ENCODE measurements around the gene STX1A.

Gene STX1A

DNA sequence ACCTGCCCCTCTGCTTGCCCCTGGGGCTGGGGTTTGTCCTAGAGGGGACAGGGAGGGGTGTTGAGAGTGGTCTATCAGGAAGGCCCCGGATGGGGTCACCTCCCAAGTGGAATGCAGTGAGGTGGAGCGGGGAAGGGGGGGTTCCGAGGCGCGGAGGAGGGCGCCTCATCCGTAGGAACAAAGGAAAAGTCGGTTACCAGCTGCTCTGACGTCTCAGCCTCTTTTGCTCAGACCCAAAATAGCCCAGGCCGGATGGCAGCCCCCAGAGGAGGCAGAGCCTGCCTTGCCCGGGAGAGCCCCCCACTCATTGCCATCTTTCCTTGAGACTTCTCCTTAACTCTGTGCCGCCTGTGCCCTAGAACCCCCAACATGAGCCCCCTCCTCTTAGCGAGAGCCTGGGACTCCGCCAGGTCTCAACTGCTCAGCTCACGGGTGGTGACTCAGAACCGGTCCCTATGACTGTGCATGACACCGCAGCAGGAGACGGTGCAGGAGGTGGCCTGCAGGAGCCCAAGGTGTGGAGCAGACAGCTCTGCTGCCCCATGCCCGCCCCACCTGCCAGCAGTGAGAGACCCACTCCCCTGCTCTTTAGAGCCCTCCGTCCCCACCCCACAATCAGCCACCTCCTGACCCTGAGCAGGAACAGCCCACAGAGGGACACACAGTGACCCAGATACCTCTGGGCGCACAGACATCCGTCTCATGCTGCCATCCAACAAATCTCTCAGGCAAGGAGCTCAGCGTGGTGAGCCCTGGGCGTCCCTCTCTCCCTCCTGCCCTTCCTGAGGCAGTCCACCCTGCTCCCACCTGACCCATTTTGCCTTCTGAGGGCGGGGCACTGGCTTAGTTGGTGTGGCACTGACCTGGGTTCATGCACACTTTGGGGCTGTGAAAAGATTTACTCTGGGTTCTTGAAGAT is 13.1 kb downstream of the STX1A start:
- DNase-seq: no peak

DNA sequence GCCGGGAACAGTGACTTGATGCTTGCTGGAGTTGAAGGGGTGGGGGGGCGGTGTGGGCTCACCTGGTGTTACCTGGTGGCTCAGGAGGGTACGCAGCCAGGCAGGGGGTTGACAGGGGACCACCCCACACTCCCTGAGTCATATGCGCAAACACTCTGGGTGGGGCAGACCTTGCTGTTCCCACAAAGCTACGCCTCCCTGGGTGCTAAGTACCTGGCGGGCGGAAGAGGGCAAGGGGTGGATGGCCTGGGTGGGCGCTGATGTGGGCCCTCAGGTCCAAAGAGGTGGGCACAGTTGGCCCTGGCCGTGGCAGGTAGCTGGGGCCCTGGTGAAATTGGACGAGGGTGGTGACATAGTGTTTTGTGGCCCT is 13.9 kb downstream of the STX1A start:
- DNase-seq: no peak

DNA sequence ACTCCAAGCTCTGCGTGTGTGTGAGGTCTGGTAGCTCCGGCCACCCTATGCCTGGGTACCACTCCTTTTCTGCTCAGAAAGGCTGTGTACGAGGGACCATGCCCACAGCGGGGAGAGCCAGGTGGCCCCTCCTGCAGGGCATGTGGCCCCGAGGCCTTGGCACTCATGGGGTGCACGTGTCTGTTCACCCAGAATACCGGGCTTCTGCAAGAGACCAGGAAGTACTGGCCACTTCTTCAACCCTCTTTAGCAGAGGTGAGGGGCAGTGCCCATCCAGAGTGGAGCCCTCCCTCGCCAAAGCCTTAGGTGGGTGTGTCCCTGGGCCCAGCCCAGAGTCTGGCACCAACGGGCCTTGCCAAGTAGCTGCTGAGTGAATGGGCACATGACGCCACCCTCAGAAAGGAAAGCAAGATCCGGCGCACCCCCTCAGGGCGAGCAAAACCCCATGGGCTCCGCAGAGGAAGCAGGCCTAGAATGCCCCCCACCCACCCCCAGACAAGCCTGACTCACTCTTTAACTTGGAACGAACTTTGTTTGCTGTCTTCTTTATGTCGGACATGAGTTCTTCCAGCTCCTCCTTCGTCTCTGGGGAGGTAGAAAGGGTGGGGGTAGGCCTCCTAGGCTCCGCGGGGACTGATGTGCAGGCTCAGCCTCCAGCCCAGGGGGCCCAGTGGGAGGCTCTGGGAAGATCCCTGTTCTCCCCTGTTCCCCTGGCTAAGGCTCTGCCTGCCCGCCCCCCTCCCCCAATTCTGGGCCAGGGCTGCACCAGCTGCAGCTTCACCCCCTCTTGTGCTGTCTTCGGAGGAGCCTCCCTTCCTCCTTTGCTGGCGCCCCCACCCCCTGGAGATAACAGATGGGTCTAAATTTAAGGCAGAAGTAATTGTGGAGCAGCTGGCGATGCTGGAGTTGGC is 14.6 kb downstream of the STX1A start:
- DNase-seq: no peak

DNA sequence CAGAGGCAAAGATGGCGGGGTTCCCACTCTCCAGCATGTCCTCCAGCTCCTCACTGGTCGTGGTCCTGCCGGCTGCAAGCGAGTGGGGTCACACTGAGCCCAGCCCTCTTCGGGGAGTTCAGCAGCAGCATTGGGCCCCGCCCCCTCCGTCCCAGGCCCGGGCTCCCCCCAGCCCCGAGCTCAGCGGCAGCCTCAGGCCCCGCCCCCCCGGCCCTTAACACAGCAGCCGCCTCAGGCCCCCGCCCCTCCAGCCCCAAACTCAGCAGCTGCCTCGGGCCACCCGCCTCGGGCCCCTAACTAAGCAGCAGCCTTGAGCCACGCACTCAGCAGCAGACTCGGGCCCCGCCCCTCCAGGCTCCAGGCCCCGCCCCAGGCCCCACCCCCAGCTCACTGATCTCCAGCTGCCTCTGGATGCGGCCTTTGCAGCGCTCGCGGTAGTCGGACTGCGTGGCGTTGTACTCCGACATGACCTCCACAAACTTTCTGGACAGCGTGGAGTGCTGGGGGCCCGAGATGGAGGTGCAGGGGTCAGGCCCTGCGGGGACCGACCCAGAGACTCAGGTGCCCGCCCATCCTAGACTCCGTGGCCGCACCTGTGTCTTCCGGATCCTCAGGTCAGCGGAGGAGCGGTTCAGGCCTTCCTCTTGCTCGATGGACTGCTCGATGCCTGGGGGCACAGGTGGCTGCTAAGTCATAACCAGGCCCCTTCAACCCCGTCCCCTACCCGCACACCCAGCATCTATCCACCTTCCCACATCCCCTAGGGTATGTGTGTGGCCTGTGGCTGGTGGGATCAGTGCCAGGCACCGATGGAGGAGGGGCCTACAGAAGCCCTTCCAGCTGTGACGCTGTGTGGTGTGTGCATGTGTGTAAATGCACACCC is 15.5 kb downstream of the STX1A start:
- DNase-seq: no peak

DNA sequence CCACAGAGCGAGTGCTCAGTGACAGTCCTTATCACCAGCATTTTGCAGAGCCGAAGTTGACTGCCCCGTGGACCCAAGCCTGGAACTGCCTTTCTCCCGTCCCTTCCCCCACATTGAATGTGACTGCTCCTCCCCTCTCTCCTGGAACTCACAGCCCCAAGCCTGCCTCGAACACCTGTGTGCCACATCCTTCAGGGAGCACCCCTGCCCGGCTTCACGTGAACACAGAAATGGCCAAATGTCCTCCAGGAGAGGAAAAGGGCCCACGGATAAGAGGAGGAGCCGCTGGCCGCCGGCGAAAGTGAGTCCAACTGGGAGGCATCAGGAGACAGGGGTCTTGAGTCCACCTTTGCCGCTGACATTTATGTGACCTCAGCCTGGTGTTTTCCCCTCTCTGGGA is 16.2 kb downstream of the STX1A start:
- no peak for DNase-seq

DNA sequence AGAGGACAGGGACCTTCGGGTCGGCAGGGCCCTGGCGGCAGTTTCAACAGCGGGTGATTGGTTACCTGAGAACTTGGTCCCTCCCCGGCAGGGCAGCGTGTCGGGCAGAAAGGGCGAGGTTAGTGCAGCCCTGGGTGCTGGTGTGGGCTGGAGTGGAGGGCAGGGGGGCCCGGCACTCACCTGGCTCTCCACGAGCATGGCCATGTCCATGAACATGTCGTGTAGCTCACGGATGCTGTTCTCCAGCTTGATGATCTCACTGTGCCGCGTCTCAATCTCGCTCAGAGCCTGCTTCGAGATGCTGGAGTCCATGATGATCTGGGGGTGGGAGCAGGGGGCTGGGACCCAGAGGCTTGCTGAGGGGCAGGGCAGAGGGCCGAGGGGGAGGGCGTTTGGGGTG is 16.8 kb downstream of the STX1A start:
- DNase-seq: no peak

DNA sequence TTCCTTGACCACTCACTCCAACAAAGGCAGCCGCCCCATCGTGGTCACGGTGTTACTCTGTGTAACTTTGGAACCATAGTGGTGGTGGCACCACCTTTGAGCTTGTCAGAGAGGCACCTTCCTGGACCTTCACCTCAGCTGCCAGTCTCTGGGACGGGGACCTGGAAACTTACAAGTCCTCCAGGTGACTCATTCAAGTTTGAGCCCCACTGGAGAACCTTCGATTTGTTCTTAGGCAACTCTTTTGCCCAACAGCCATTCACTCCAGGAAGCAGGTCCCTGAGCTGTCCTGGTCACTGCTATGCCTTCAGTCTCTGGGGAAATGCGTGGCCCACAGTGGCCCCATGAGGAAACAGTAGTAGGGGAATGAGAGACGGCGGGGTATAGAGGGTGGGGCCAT is 17.2 kb downstream of the STX1A start:
- DNase-seq: no peak

DNA sequence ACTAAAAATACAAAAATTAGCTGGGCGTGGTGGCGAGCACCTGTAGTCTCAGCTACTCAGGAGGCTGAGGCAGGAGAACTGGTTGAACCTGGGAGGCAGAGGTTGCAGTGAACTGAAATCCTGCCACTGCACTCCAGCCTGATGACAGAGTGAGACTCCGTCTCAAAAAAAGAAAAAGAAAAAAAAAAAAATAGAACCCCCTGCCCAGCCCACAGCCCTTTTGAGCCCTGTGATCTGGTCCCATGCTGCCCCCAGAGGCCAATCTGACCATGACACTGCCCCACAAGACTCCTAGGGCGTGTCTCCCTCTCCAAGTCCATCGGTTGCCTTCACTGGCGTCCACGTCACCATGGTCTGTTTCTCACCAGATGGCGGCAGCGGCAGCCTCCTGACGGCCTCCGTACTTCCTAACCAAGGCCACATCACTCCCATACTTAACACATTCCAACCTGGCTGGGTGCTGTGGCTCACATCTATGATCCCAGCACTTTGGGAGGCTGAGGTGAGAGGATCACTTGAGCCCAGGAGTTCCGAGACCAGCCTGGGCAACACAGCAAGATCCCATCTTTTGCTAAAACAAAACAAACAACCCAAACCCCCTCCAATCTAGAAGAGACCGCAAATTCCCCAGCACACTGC is 18.0 kb downstream of the STX1A start:
- DNase-seq: no peak

DNA sequence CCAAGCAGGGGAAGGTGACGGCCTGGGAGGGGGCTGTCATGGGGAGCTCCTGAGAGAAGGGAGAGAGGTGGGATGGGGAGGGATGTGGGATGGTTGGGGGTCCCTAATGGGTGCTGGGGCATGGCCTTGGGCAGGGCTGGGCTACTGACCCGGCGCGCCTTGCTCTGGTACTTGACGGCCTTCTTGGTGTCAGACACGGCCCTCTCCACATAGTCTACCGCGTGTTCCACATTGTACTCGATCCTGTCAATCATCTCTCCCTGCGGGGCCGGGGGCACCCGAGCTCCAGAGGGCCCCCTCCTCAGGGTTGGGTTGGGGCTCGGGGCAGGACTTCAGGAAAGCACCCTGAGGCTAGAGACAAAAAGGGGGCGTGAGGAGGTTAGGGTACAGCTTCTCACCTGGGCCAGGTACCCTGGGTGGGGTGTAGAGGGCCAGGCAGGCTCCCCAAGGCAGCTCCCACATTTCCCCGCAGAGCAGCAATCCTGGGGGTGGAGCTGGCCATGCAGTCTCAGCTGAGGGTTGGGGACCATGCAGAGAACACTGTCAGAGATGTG is 18.8 kb downstream of the STX1A start:
- no peak for DNase-seq

DNA sequence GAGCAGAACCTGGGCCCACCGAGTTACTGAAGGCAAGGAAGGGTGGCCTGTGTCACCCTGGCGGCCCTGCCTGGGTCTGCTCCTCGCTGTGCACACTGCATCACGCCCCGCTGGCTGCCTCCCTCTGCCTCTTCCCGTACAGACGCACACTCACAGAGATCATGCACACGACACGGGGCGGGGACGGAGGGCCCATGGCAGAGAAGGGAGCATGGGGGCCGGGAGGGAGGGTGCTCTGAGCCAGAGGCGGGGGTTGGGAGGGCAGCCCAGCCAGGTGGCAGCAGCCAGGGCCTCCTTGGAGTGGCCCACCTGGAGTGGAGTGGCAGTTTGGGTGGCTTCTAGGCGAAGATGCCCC is 19.4 kb downstream of the STX1A start:
- no peak for DNase-seq

DNA sequence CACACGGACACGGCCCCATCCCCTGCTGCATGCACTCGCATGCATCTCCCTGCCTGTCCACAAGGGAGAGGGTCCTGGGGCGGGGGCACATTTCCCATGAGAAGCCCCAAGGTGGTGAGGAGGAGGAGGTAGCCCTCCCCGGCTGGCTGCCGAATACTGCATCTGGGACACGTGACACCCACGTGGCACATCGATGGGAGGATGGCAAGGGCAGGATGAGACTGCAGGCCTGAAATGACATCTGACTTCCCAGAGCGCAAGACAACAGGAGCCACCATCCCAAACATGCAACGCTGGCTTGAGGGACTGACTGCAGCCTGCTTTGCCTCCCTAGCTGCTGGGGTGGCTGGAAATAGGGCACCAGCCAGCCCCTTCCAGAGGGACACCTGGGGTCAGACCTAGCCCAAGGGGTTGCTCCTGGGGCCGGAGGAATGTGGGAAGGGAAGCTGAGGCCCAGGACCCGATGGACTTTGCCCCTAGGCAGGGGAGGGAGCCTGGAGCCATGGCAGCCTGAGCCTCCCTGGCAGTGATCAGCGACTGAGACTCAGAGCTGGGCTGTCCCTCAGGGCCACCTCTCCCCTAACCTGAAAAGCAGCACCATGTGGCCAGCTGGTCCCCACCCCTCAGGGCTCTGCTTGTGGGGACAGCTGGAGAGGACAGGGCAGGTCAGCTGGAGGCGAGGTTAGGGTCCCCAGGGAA is 19.9 kb downstream of the STX1A start:
- no peak for DNase-seq

DNA sequence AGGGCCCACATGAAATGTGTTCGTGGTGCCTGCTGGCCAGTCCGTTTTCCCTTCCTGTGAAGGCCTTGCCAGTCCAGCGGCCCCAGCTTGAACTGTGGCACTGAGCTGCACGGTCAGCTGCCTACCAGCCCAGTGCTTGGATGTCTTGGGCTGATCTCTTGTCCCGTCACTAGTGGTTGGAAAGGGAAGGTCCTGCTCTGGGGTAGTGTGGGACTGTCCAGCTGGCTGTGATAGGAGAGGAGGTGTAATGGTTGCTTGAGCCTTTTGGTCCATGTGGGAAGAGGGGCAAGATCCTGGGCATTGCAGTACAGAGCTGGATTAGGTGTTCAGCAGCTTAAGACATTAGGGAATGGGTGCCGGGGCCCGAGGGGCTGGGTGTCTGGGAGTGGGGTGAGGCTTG is 21.1 kb downstream of the STX1A start:
- DNase-seq: no peak

DNA sequence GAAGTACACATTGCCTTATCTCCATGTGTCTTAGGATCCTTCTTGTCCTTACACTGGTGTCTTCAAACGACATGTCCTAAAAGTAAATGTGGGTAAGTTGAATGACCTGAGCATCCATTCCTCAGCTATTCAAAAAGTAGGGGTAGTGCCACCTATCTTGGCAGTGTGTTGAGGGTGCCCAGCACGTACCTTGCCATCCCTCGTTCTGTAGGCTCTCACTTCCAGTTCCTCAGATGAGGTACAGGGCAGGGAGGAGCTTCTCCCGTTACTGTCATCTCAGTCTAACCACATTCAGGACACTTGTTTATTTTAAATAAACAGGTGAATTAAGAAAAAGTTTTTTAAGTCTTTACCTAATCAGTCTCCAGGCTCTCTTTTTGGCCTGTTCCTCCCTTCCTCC is 23.1 kb downstream of the STX1A start:
- DNase-seq: no peak

DNA sequence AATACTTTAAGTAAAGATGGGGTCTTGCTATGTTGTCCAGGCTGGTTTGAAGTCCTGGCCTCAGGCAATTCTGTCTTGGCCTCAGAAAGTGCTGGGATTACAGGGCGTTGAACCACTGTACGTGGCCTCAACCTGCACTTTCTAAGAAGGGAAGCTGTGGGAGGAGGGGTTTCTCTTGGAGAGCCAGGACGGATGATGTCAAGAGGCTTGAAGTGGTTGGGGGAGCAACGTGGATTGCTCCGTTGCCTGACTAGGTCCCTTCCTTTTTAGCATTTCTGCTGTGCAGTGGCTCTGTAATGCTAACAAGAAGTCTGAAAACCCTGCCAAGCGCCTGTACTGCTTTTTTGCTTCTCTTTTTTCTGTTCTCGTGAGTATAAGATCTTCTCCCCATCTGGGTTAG is 28.8 kb downstream of the STX1A start:
- no peak for DNase-seq

DNA sequence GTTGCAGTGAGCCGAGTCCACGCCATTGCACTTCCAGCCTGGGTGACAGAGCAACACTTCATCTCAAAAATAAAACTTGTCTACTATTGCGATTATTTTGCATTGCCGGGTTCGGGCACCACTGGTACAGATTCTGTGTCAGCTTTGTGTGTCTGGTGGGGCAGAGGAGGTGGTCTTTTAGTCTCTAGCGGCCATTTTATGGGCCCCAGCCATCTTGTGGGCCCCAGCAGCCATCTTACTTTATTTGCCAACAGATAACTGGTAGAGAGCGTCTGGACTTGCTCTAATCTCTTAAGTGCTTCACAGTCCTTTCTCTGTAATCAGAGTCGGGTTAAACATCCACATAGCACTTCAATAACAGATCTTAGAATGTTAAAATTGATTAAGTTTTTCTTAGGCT is 31.2 kb downstream of the STX1A start:
- no peak for DNase-seq

DNA sequence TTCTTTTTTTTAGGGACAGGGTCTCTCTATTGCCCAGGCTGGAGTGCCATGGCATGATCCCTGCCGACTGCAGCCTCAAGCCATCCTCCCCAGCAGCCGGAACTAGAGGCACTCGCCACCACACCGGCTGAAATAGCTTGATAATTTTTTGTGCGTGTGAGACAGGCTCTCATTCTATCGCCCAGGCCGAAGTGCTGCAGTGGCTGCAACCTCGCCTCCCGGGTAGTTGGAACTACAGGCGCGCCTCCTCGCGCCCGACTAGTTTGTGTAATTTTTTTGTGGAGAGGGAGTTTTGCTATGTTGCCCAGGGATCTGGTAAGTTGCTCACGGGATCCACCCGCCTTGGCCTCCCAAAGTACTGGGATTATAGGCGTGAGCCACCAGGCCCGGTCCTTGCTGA is 34.2 kb downstream of the STX1A start:
- DNase-seq: no peak

DNA sequence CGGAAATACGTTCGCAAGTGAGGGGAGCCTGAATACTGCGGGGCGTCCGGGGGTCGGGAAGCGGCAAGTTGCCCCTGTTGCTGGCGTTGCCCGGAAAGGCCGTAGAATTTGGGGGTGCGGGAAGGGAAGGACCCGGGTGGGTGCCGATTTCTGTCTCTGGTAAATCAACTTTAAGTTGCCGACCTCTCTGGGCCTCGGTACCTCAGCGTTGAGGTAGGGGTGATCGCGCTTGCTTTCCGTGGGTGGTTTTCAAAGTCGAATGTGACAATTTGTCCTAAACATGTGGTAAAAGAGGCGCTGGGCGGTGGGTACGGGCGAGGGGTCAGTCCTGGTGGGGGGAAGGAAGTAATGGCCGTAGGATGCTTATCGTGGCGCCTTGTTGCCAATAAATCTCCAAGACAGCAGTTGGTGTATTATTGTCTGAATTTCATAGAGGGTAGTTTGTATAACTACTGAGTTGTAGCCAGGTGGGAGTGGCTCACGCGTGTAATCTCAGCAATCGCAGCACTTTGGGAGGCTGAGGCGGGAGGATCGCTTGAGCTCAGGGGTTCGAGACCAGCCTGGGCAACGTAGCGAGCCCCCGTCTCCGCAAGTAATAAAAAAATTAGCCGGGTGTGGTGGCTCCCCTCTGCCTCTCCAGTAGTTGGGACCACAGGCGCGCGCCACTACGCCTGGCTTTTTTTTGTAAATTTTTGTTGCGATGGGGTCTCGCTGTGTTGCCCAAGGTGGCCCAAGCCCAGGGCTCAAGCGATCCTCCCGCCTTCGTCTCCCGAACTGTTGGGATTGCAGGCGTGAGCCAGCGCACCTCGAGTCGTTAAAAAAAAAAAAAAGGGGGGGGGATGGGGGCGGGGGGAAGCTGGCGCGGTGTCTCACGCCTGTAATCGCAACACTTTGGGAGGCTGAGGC is 35.4 kb downstream of the STX1A start:
- no peak for DNase-seq

DNA sequence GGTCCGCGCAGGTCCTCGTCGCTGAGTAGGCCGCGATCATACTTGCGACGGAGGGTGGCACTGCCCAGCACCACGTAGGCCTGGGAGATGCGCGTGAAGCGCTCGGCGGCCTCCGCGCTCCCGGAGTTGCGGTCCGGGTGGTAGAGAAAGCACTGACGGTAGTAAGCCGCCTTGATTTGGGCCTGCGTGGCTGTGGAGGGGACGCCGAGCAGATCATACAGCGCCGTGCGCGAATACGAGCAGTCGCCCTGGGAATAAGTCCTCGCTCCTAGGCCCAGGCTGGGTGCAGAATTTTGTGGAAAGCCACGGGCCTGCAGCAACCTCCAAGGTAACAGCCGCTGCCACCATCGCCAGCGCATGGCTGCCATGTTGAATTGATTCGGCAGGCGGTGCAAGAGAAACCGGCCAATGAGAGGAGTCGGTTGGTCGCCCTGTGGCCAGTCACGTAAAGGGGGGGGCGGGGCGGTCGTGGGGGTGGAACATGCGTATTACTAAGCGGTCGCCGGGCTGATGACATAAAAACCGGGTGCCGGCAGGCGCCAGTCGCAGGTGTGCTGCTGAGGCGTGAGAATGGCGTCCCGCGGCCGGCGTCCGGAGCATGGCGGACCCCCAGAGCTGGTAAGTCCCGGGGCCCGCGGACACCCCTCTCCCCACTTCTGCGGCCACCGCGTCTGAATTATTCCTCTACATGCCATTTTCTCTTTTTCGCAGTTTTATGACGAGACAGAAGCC is 36.2 kb downstream of the STX1A start, which contains the start of the genes BUD23 and DNAJC30:
TSS of gene BUD23 (plus strand) at position 542 of the 732 bp plus-strand sequence. CDS start at position 571, 29 bp downstream.
TSS of gene DNAJC30 (minus strand) at position 398 of the 732 bp plus-strand sequence. CDS start at position 368, 30 bp downstream.
- peak; percentile 98 for DNase-seq

DNA sequence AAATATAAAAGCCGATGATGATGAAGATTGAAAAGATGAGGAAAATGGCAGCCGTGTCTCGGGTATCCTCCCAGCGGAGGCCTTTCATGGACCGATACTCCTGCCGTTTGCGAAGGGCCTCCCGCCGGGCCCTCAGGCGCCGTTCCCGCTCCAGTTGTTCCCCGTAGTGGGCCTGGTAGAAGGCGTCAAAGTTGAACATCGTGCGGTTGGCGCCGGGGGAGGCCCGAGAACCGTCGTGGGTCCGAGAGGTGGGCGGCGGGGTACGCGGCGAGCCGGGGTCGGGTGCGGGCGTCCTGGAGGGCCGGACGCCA is 36.8 kb downstream of the STX1A start:
- no peak for DNase-seq

DNA sequence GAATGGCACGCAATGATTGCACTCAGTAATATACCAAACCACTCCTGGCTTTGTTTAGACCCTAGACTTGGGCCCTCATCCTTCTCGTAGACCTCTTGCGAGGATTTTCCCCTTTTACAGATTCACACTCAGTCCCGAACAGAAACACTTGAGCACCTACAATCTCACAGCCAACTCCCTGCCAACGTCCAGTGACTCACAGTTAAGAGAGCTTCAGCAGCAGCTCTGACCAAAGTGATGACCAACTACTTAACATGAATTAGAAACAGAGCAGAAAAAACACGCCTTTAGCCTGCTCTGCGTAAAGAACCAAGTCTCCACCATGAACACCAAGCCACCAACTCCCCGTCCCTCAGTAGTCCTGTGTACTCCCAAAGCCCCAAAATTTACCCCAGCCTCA is 38.4 kb downstream of the STX1A start:
- no peak for DNase-seq
